Measurements from ENCODE around the gene PDSS2.
"Not testable (repeated sequence)": the region's sequence is repeated elsewhere in the genome, so short reads cannot be mapped to it uniquely, and the experiment has no call there.

PDSS2 gene

GRCh38 chr6:107319906-107320530 lies 139.3 kb downstream of the PDSS2 start:
- no peak overlapping the region for H3K4me3 ChIP-seq (ENCODE audit: extremely low read depth, insufficient read depth, low read length, poor library complexity, severe bottlenecking)
- no CpG with 5 or more reads among the region's 5 CpGs for WGBS, 2 experiments (ENCODE audit: insufficient coverage in 2 of 2)
- H3K9me3 ChIP-seq (ENCODE audit: control insufficient read depth, low read length), result no peaks in the 10 kb centered on the region

GRCh38 chr6:107318100-107318736 lies 141.1 kb downstream of the PDSS2 start:
- Histone ChIP-seq H3K4me1 (ENCODE audit: control insufficient read depth, insufficient read depth, low read length, poor library complexity, severe bottlenecking) (no peaks in the 10 kb centered on the region), H3K36me3 (ENCODE audit: control insufficient read depth, insufficient read depth, low read length) (no peaks in the 10 kb centered on the region), H3K9me3 (ENCODE audit: control insufficient read depth, low read length) (no peaks in the 10 kb centered on the region), H3K27ac (ENCODE audit: low read depth, low read length, severe bottlenecking) (no peak overlapping the region), H3K4me3 (ENCODE audit: extremely low read depth, insufficient read depth, low read length, poor library complexity, severe bottlenecking) (no peak overlapping the region)
- 59 to 70% methylated on average over 4 of the region's 9 CpGs for WGBS, 2 experiments (ENCODE audit: insufficient coverage in 2 of 2)

More at GRCh38 chr6:107319906-107320530, 139.3 kb downstream of the PDSS2 start:
- Histone ChIP-seq H3K4me1 (ENCODE audit: control insufficient read depth, insufficient read depth, low read length, poor library complexity, severe bottlenecking) (no peaks in the 10 kb centered on the region), H3K36me3 (ENCODE audit: control insufficient read depth, insufficient read depth, low read length) (no peaks in the 10 kb centered on the region), H3K27ac (ENCODE audit: low read depth, low read length, severe bottlenecking) (no peak overlapping the region)

GRCh38 chr6:107315114-107315513 lies 144.2 kb downstream of the PDSS2 start:
- no peaks in the 10 kb centered on the region for H3K4me1 ChIP-seq (ENCODE audit: control insufficient read depth, insufficient read depth, low read length, poor library complexity, severe bottlenecking)
- no peaks in the 10 kb centered on the region for H3K36me3 ChIP-seq (ENCODE audit: control insufficient read depth, insufficient read depth, low read length)
- H3K9me3 ChIP-seq (ENCODE audit: control insufficient read depth, low read length), result no peaks in the 10 kb centered on the region
- H3K27ac ChIP-seq (ENCODE audit: low read depth, low read length, severe bottlenecking), result no peak overlapping the region
- no peak overlapping the region for H3K4me3 ChIP-seq (ENCODE audit: extremely low read depth, insufficient read depth, low read length, poor library complexity, severe bottlenecking)

- Histone ChIP-seq H3K36me3 (ENCODE audit: control insufficient read depth, insufficient read depth, low read length) (no peaks in the 10 kb centered on the region), H3K9me3 (ENCODE audit: control insufficient read depth, low read length) (no peaks in the 10 kb centered on the region), H3K27ac (ENCODE audit: low read depth, low read length, severe bottlenecking) (no peak overlapping the region), H3K4me1 (ENCODE audit: control insufficient read depth, insufficient read depth, low read length, poor library complexity, severe bottlenecking) (no peaks in the 10 kb centered on the region), H3K4me3 (ENCODE audit: extremely low read depth, insufficient read depth, low read length, poor library complexity, severe bottlenecking) (no peak overlapping the region)
- WGBS, 2 experiments (ENCODE audit: insufficient coverage in 2 of 2), result 100% methylated on average over 1 to 2 of the region's 3 CpGs
These were observed 144.8 kb downstream of the PDSS2 start for GRCh38 chr6:107314531-107314939.

- H3K27ac ChIP-seq (ENCODE audit: low read depth, low read length, severe bottlenecking), result no peak overlapping the region
- H3K4me1 ChIP-seq (ENCODE audit: control insufficient read depth, insufficient read depth, low read length, poor library complexity, severe bottlenecking), result no peaks in the 10 kb centered on the region
- H3K9me3 ChIP-seq (ENCODE audit: control insufficient read depth, low read length), result no peaks in the 10 kb centered on the region
- no peak overlapping the region for H3K4me3 ChIP-seq (ENCODE audit: extremely low read depth, insufficient read depth, low read length, poor library complexity, severe bottlenecking)
- no peaks in the 10 kb centered on the region for H3K36me3 ChIP-seq (ENCODE audit: control insufficient read depth, insufficient read depth, low read length)
- 100% methylated on average over 1 of the region's 3 CpGs for WGBS, 2 experiments (ENCODE audit: insufficient coverage in 2 of 2)
These were observed 145.6 kb downstream of the PDSS2 start for GRCh38 chr6:107313776-107314175.

- 89 to 90% methylated on average over 2 to 3 of the region's 3 CpGs for WGBS, 2 experiments (ENCODE audit: insufficient coverage in 2 of 2)
These were observed 149.0 kb downstream of the PDSS2 start for GRCh38 chr6:107310362-107310761.

GRCh38 chr6:107308677-107309076 lies 150.7 kb downstream of the PDSS2 start:
- Histone ChIP-seq H3K27ac (ENCODE audit: low read depth, low read length, severe bottlenecking) (no peak overlapping the region), H3K4me3 (ENCODE audit: extremely low read depth, insufficient read depth, low read length, poor library complexity, severe bottlenecking) (no peak overlapping the region), H3K36me3 (ENCODE audit: control insufficient read depth, insufficient read depth, low read length) (no peaks in the 10 kb centered on the region), H3K4me1 (ENCODE audit: control insufficient read depth, insufficient read depth, low read length, poor library complexity, severe bottlenecking) (no peaks in the 10 kb centered on the region), H3K9me3 (ENCODE audit: control insufficient read depth, low read length) (no peaks in the 10 kb centered on the region)
- WGBS, 2 experiments (ENCODE audit: insufficient coverage in 2 of 2), result 84 to 100% methylated on average over 1 to 2 of the region's 3 CpGs

More at GRCh38 chr6:107310362-107310761, 149.0 kb downstream of the PDSS2 start:
- Histone ChIP-seq H3K9me3 (ENCODE audit: control insufficient read depth, low read length) (no peaks in the 10 kb centered on the region), H3K36me3 (ENCODE audit: control insufficient read depth, insufficient read depth, low read length) (no peaks in the 10 kb centered on the region), H3K4me3 (ENCODE audit: extremely low read depth, insufficient read depth, low read length, poor library complexity, severe bottlenecking) (no peak overlapping the region), H3K4me1 (ENCODE audit: control insufficient read depth, insufficient read depth, low read length, poor library complexity, severe bottlenecking) (no peaks in the 10 kb centered on the region), H3K27ac (ENCODE audit: low read depth, low read length, severe bottlenecking) (no peak overlapping the region)

- H3K4me3 ChIP-seq (ENCODE audit: extremely low read depth, insufficient read depth, low read length, poor library complexity, severe bottlenecking); H3K9me3 ChIP-seq (ENCODE audit: control insufficient read depth, low read length); H3K27ac ChIP-seq (ENCODE audit: low read depth, low read length, severe bottlenecking); H3K4me1 ChIP-seq (ENCODE audit: control insufficient read depth, insufficient read depth, low read length, poor library complexity, severe bottlenecking); H3K36me3 ChIP-seq (ENCODE audit: control insufficient read depth, insufficient read depth, low read length): not testable (repeated sequence)
- WGBS, 2 experiments (ENCODE audit: insufficient coverage in 2 of 2), result no CpG with 5 or more reads among the region's 3 CpGs
These were observed 153.4 kb downstream of the PDSS2 start for GRCh38 chr6:107305994-107306393.

GRCh38 chr6:107305391-107305790 lies 154.0 kb downstream of the PDSS2 start:
- no peaks in the 10 kb centered on the region for H3K4me1 ChIP-seq (ENCODE audit: control insufficient read depth, insufficient read depth, low read length, poor library complexity, severe bottlenecking)
- no peak overlapping the region for H3K27ac ChIP-seq (ENCODE audit: low read depth, low read length, severe bottlenecking)
- H3K4me3 ChIP-seq (ENCODE audit: extremely low read depth, insufficient read depth, low read length, poor library complexity, severe bottlenecking), result no peak overlapping the region
- no peaks in the 10 kb centered on the region for H3K9me3 ChIP-seq (ENCODE audit: control insufficient read depth, low read length)
- WGBS, 2 experiments (ENCODE audit: insufficient coverage in 2 of 2), result no CpG with 5 or more reads among the region's 2 CpGs
- H3K36me3 ChIP-seq (ENCODE audit: control insufficient read depth, insufficient read depth, low read length), result no peaks in the 10 kb centered on the region

- WGBS, 2 experiments (ENCODE audit: insufficient coverage in 2 of 2), result 88 to 89% methylated on average over 2 of the region's 5 CpGs
- no peaks in the 10 kb centered on the region for H3K9me3 ChIP-seq (ENCODE audit: control insufficient read depth, low read length)
- H3K36me3 ChIP-seq (ENCODE audit: control insufficient read depth, insufficient read depth, low read length), result no peaks in the 10 kb centered on the region
- no peaks in the 10 kb centered on the region for H3K4me1 ChIP-seq (ENCODE audit: control insufficient read depth, insufficient read depth, low read length, poor library complexity, severe bottlenecking)
- H3K27ac ChIP-seq (ENCODE audit: low read depth, low read length, severe bottlenecking), result no peak overlapping the region
- no peak overlapping the region for H3K4me3 ChIP-seq (ENCODE audit: extremely low read depth, insufficient read depth, low read length, poor library complexity, severe bottlenecking)
These were observed 154.8 kb downstream of the PDSS2 start for GRCh38 chr6:107304421-107305025.

- no peaks in the 10 kb centered on the region for H3K36me3 ChIP-seq (ENCODE audit: control insufficient read depth, insufficient read depth, low read length)
- peak overlapping the region; percentile 39 for H3K27ac ChIP-seq (ENCODE audit: low read depth, low read length, severe bottlenecking)
- peaks cover 9% of the 10 kb centered on the region for H3K4me1 ChIP-seq (ENCODE audit: control insufficient read depth, insufficient read depth, low read length, poor library complexity, severe bottlenecking)
- no peaks in the 10 kb centered on the region for H3K9me3 ChIP-seq (ENCODE audit: control insufficient read depth, low read length)
- no peak overlapping the region for H3K4me3 ChIP-seq (ENCODE audit: extremely low read depth, insufficient read depth, low read length, poor library complexity, severe bottlenecking)
- WGBS, 2 experiments (ENCODE audit: insufficient coverage in 2 of 2), result no CpG with 5 or more reads among the region's 4 CpGs
These were observed 166.0 kb downstream of the PDSS2 start for GRCh38 chr6:107293350-107293749.
